ENCODE measurements around the gene SRGAP2C.

GRCh38 chr1:121440993-121441392 lies 256.2 kb downstream of the SRGAP2C start:
- TF ChIP-seq CTCF (IDR thresholded peaks at IDR 0.05; ENCODE audit: low read depth, low read length) (no peak), MYC (IDR thresholded peaks at IDR 0.05; ENCODE audit: low read depth, low read length) (no peak), POLR2A (IDR thresholded peaks at IDR 0.05; ENCODE audit: extremely low read depth, insufficient read length) (no peak), MAX (IDR thresholded peaks at IDR 0.05; ENCODE audit: low read depth, low read length) (no peak)

All from NB4 (cell line).